Lower lobe of right lung (tissue), 2 donors: Measurements from ENCODE around the gene DDX42. TPM values are rescaled to one million over a fixed set of nuclear protein-coding genes. Genes with fewer than 3 reads are reported as not detected.
A peak's percentile ranks its signal among the peaks of the same experiment; 100 is the strongest.

Source experiments
- ATAC-seq, 2 donors: fragments of 200-7000 bp; cut with Tn5 transposase; one replicate each; pipeline ENCODE4 v1.9.1; 2020 to 2022; ENCODE audit warnings: mild to moderate bottlenecking in 2 of 2, moderate library complexity in 2 of 2
- DNase-seq: peaks from one replicate; pipeline ENCODE4 v3.0.0-alpha.2; 2020
- H3K27ac ChIP-seq: fragments of 200-600 bp; one replicate; pipeline ENCODE4 v1.8.0; 2022
- H3K27me3 ChIP-seq: fragments of 200-600 bp; one replicate; pipeline ENCODE4 v1.8.0; 2022; ENCODE audit warnings: low read depth
- H3K36me3 ChIP-seq: fragments of 200-600 bp; one replicate; pipeline ENCODE4 v1.8.0; 2022; ENCODE audit warnings: mild to moderate bottlenecking
- H3K4me1 ChIP-seq: fragments of 200-600 bp; one replicate; pipeline ENCODE4 v1.8.0; 2022
- H3K4me3 ChIP-seq: fragments of 200-600 bp; one replicate; pipeline ENCODE4 v1.8.0; 2022; ENCODE audit warnings: mild to moderate bottlenecking
- H3K9me3 ChIP-seq: fragments of 200-600 bp; one replicate; pipeline ENCODE4 v1.8.0; 2022
- CTCF ChIP-seq: fragments of 200-600 bp; IDR thresholded peaks from one replicate; pipeline ENCODE4 v1.8.0; 2022; ENCODE audit warnings: antibody characterized with exemption, mild to moderate bottlenecking
- intact Hi-C: fragments of 100-400 bp; cut with DNase I; formaldehyde crosslinking; loops from one replicate; pipeline ENCODE4 v1.11.0; 2022
- total RNA-seq: library from RNA; stranded (reverse); fragmentation: NEBNext Ultra II Directional; extraction: Animal tissue kit (Norgen Biotek cat#: 25700); gene quantifications from one replicate; pipeline ENCODE4 v1.2.1, GENCODE V29; 2021
- donor health status: DM: no; HTN: yes; CAD: no; lungs with severe emphysema.

DDX42 gene
- total RNA-seq, 1 donor from 2014 or later = 101 TPM

GRCh38 chr17:63741408-63742173 is 32.4 kb upstream of the DDX42 start, which contains the start of gene STRADA:
STRADA (minus strand) TSS chr17:63741799; CDS start chr17:63728369, 13,430 bp downstream.
- Histone ChIP-seq H3K27ac (peak within 1 kb of the TSS; percentile 95), H3K4me1 (peaks cover 15% of the 10 kb centered on the region), H3K36me3 (peaks cover 13% of the 10 kb centered on the region), H3K4me3 (peak within 1 kb of the TSS; percentile 99), H3K9me3 (no peaks in the 10 kb centered on the region), H3K27me3 (no peaks in the 10 kb centered on the region)
- intact Hi-C loops = no loop called here
- no peak for TF ChIP-seq CTCF
- ATAC-seq = peak; percentile 99
- peak; percentile 100 for DNase-seq

- ATAC-seq (no peak), DNase-seq (no peak)
- Histone ChIP-seq H3K4me3 (no peak overlapping the region), H3K27ac (no peak overlapping the region), H3K36me3 (peaks cover 100% of the 10 kb centered on the region), H3K9me3 (no peaks in the 10 kb centered on the region), H3K27me3 (no peaks in the 10 kb centered on the region), H3K4me1 (no peaks in the 10 kb centered on the region)
- intact Hi-C loops = no loop called here
- TF ChIP-seq CTCF = no peak
Observed at GRCh38 chr17:63751806-63752205, 22.2 kb upstream of the DDX42 start.

- peaks cover 100% of the 10 kb centered on the region for H3K36me3 ChIP-seq
- no peak overlapping the region for H3K27ac ChIP-seq
- DNase-seq (no peak), ATAC-seq (no peak)
- intact Hi-C loops = no loop called here
- H3K4me1 ChIP-seq = no peaks in the 10 kb centered on the region
- no peak overlapping the region for H3K4me3 ChIP-seq
- H3K9me3 ChIP-seq = no peaks in the 10 kb centered on the region
- no peak for TF ChIP-seq CTCF
- H3K27me3 ChIP-seq = no peaks in the 10 kb centered on the region
Observed at GRCh38 chr17:63752707-63753106, 21.3 kb upstream of the DDX42 start.

GRCh38 chr17:63753215-63753614 is 20.8 kb upstream of the DDX42 start:
- Histone ChIP-seq H3K9me3 (no peaks in the 10 kb centered on the region), H3K36me3 (peaks cover 100% of the 10 kb centered on the region), H3K4me3 (no peak overlapping the region), H3K27ac (no peak overlapping the region), H3K27me3 (no peaks in the 10 kb centered on the region), H3K4me1 (no peaks in the 10 kb centered on the region)
- intact Hi-C loops = no loop called here
- no peak for TF ChIP-seq CTCF
- DNase-seq (no peak), ATAC-seq (no peak)

GRCh38 chr17:63754046-63754445 is 19.9 kb upstream of the DDX42 start:
- no peak overlapping the region for H3K27ac ChIP-seq
- TF ChIP-seq CTCF = no peak
- no peaks in the 10 kb centered on the region for H3K27me3 ChIP-seq
- no peak overlapping the region for H3K4me3 ChIP-seq
- H3K4me1 ChIP-seq = no peaks in the 10 kb centered on the region
- H3K36me3 ChIP-seq = peaks cover 100% of the 10 kb centered on the region
- DNase-seq = no peak
- no peak for ATAC-seq
- intact Hi-C loops = no loop called here
- H3K9me3 ChIP-seq = no peaks in the 10 kb centered on the region
